Measurements from ENCODE around the gene AFG3L2.

AFG3L2 gene

GRCh38 chr18:12304351-12305210 lies 72.4 kb downstream of the AFG3L2 start:
- no peak overlapping the region for H3K4me3 ChIP-seq (ENCODE audit: low read depth, low read length)
- DNase-seq (ENCODE audit: low read depth) = no peak
- TF ChIP-seq CTCF (IDR thresholded peaks at IDR 0.05; ENCODE audit: low read depth, low read length, missing control alignments) = no peak
- in situ Hi-C loops (cut with HindIII; ENCODE audit: low sequenced_read_pairs) = no loop called here

- in situ Hi-C loops (cut with HindIII; ENCODE audit: low sequenced_read_pairs) = no loop called here
- TF ChIP-seq CTCF (IDR thresholded peaks at IDR 0.05; ENCODE audit: low read depth, low read length, missing control alignments) = no peak
- DNase-seq (ENCODE audit: low read depth) = no peak
- H3K4me3 ChIP-seq (ENCODE audit: low read depth, low read length) = no peak overlapping the region
Measured at GRCh38 chr18:12302391-12303147, 74.5 kb downstream of the AFG3L2 start.

GRCh38 chr18:12301263-12302005 lies 75.6 kb downstream of the AFG3L2 start:
- DNase-seq (ENCODE audit: low read depth) = no peak
- H3K4me3 ChIP-seq (ENCODE audit: low read depth, low read length) = no peak overlapping the region
- in situ Hi-C loops (cut with HindIII; ENCODE audit: low sequenced_read_pairs) = no loop called here
- no peak for TF ChIP-seq CTCF (IDR thresholded peaks at IDR 0.05; ENCODE audit: low read depth, low read length, missing control alignments)

- no peak for DNase-seq (ENCODE audit: low read depth)
- in situ Hi-C loops (cut with HindIII; ENCODE audit: low sequenced_read_pairs) = loop anchor here (5.0 kb wide), 1 partner anchor 58 kb away; no protein-coding TSS in a partner anchor
Measured at GRCh38 chr18:12299862-12300261, 77.2 kb downstream of the AFG3L2 start.

GRCh38 chr18:12296457-12296856 lies 80.6 kb downstream of the AFG3L2 start:
- in situ Hi-C loops (cut with HindIII; ENCODE audit: low sequenced_read_pairs) = loop anchor here (5.0 kb wide), 1 partner anchor 54 kb away; no protein-coding TSS in a partner anchor
- no peak for DNase-seq (ENCODE audit: low read depth)
- no peak overlapping the region for H3K4me3 ChIP-seq (ENCODE audit: low read depth, low read length)
- TF ChIP-seq CTCF (IDR thresholded peaks at IDR 0.05; ENCODE audit: low read depth, low read length, missing control alignments) = no peak

More at GRCh38 chr18:12299862-12300261, 77.2 kb downstream of the AFG3L2 start:
- TF ChIP-seq CTCF (IDR thresholded peaks at IDR 0.05; ENCODE audit: low read depth, low read length, missing control alignments) = no peak
- no peak overlapping the region for H3K4me3 ChIP-seq (ENCODE audit: low read depth, low read length)

- no peak for TF ChIP-seq CTCF (IDR thresholded peaks at IDR 0.05; ENCODE audit: low read depth, low read length, missing control alignments)
- no peak overlapping the region for H3K4me3 ChIP-seq (ENCODE audit: low read depth, low read length)
- no peak for DNase-seq (ENCODE audit: low read depth)
- in situ Hi-C loops (cut with HindIII; ENCODE audit: low sequenced_read_pairs) = loop anchor here (5.0 kb wide), 1 partner anchor 54 kb away; no protein-coding TSS in a partner anchor
Measured at GRCh38 chr18:12296087-12296403, 81.0 kb downstream of the AFG3L2 start.
